K562 (cell line): ENCODE measurements around the gene ARHGAP42. TPM values are rescaled to one million over a fixed set of nuclear protein-coding genes. Genes with fewer than 3 reads are reported as not detected.

Experiments used
- CREB1 ChIP-seq, 2 experiments: sonication (generic) in 1 of 2; formaldehyde crosslinking in 1 of 2; IDR thresholded peaks; 2 replicates each; pipeline versions ENCODE4 v1.6.1 to v1.8.0; 2012 to 2022; ENCODE audit warnings: inconsistent platforms in 1 of 2, mild to moderate bottlenecking in 1 of 2, missing genetic modification reagents in 1 of 2, moderate library complexity in 1 of 2
- ETV1 ChIP-seq: fragments of 450-650 bp; conservative IDR thresholded peaks from 2 replicates; pipeline ENCODE4 v1.6.1; 2016; ENCODE audit warnings: missing genetic modification characterization, control low read depth, low read depth, missing compliant biosample characterization
- HDAC8 ChIP-seq: fragments of 450-650 bp; IDR thresholded peaks from 2 replicates; pipeline ENCODE4 v1.6.1; 2016; ENCODE audit warnings: mild to moderate bottlenecking, missing genetic modification characterization, moderate library complexity, missing compliant biosample characterization
- NR1H2 ChIP-seq: sonication (generic); formaldehyde crosslinking; IDR thresholded peaks from 2 replicates; pipeline ENCODE4 v1.4.0; 2020; ENCODE audit warnings: mild to moderate bottlenecking, missing genetic modification reagents
- NR2C2 ChIP-seq, 2 experiments: fragments of 200-800 bp in 1 of 2; sonication (Bioruptor generic) in 1 of 2; sonication (generic) in 1 of 2; formaldehyde crosslinking in 1 of 2; IDR thresholded peaks; 2 replicates each; pipeline versions ENCODE4 v1.6.1 to v1.8.0; 2016 to 2022; ENCODE audit warnings: mild to moderate bottlenecking in 1 of 2, missing compliant biosample characterization in 1 of 2, missing genetic modification characterization in 1 of 2, missing genetic modification reagents in 1 of 2
- RB1 ChIP-seq: fragments of 450-650 bp; IDR thresholded peaks from 2 replicates; pipeline ENCODE4 v1.6.1; 2017; ENCODE audit warnings: low read depth, mild to moderate bottlenecking
- SIN3A ChIP-seq, 2 experiments: fragments of 150-350 bp in 1 of 2; IDR thresholded peaks; 2 replicates each; pipeline ENCODE4 v1.6.1; 2011 to 2016; ENCODE audit warnings: borderline replicate concordance in 2 of 2, low read depth in 2 of 2, low read length in 2 of 2, mild to moderate bottlenecking in 2 of 2, moderate library complexity in 2 of 2; ENCODE audit not compliant: control insufficient read depth in 1 of 2
- SMC3 ChIP-seq: conservative IDR thresholded peaks from 2 replicates; pipeline ENCODE4 v1.6.1; 2011; ENCODE audit warnings: low read depth, low read length, improper control_type of control experiment; ENCODE audit not compliant: insufficient read depth
- XRCC5 ChIP-seq: fragments of 200-400 bp; formaldehyde crosslinking; IDR thresholded peaks from 2 replicates; pipeline ENCODE4 v1.6.1; 2017; ENCODE audit warnings: low read depth, mild to moderate bottlenecking, low read length
- ZNF224 ChIP-seq: sonication (generic); formaldehyde crosslinking; IDR thresholded peaks from 2 replicates; pipeline ENCODE4 v1.8.0; 2022; ENCODE audit warnings: mild to moderate bottlenecking, missing genetic modification reagents
- ZNF274 ChIP-seq: IDR thresholded peaks from 2 replicates; pipeline ENCODE4 v1.6.1; 2011; ENCODE audit warnings: low read depth, mild to moderate bottlenecking, low read length, moderate library complexity, borderline replicate concordance
- ZNF583 ChIP-seq: fragments of 250-450 bp; sonication (Bioruptor Pico); IDR thresholded peaks from 2 replicates; pipeline ENCODE4 v1.4.0; 2020
- ZNF668 ChIP-seq: fragments of 250-450 bp; sonication (Bioruptor Pico); IDR thresholded peaks from 2 replicates; pipeline ENCODE4 v1.8.0; 2022; ENCODE audit warnings: mild to moderate bottlenecking, inconsistent platforms
- ZNF76 ChIP-seq: fragments of 250-450 bp; sonication (Bioruptor Pico); IDR thresholded peaks from 2 replicates; pipeline ENCODE4 v1.4.0; 2020; ENCODE audit warnings: mild to moderate bottlenecking, moderate library complexity, borderline replicate concordance
- polyA plus RNA-seq, 8 experiments: library from polyadenylated mRNA; depleted of rRNA in 4 of 8; stranded (reverse) in 5 of 8; unstranded in 3 of 8; fragments of >200 nt; fragmentation: Nextera tagmentation in 2 of 8; fragmentation: Illumina TruSeq in 1 of 8; extraction: Ambion mirVana in 2 of 8; extraction: Trizol in 1 of 8; gene quantifications; 2 replicates each; pipeline versions ENCODE4 v1.2.1 to v1.2.3, GENCODE V29; 2011 to 2014; ENCODE audit warnings: inconsistent platforms in 1 of 8, missing spikeins in 1 of 8
- total RNA-seq, 7 experiments: library from RNA; depleted of rRNA in 6 of 7; stranded (reverse); fragments of >200 nt in 6 of 7; fragmentation: Illumina TruSeq in 2 of 7; extraction: Trizol in 2 of 7; gene quantifications; 2 replicates each; pipeline versions ENCODE4 v1.2.1 to v1.2.3, GENCODE V29; 2011 to 2021; ENCODE audit warnings: low replicate concordance in 1 of 7
- TF ChIP-seq, protein P1 (sequence below), 2 experiments: fragments of 450-650 bp; formaldehyde crosslinking in 1 of 2; IDR thresholded peaks; 2 replicates each; pipeline versions ENCODE4 v1.4.0 to v1.6.1; 2014 to 2020; ENCODE audit warnings: mild to moderate bottlenecking in 2 of 2, borderline replicate concordance in 1 of 2, low read depth in 1 of 2
- TF ChIP-seq, protein P2 (sequence below), 2 experiments: fragments of 250-450 bp in 1 of 2; fragments of 450-650 bp in 1 of 2; sonication (Bioruptor Pico) in 1 of 2; IDR thresholded peaks; 2 replicates each; pipeline versions ENCODE4 v1.6.1 to v1.8.0; 2016 to 2021; ENCODE audit warnings: mild to moderate bottlenecking in 2 of 2, moderate library complexity in 2 of 2, missing compliant biosample characterization in 1 of 2, missing genetic modification characterization in 1 of 2
- TF ChIP-seq, protein P3 (sequence below): fragments of 450-650 bp; formaldehyde crosslinking; IDR thresholded peaks from 2 replicates; pipeline ENCODE4 v1.4.0; 2020; ENCODE audit warnings: mild to moderate bottlenecking, moderate library complexity

ARHGAP42 gene
- total and polyA plus RNA-seq, 9 of the 15 experiments (the other 6 are each of a cell fraction or from before 2014, with no cell fraction given): 0.95 to 6.1 (median 2.4) TPM

DNA sequence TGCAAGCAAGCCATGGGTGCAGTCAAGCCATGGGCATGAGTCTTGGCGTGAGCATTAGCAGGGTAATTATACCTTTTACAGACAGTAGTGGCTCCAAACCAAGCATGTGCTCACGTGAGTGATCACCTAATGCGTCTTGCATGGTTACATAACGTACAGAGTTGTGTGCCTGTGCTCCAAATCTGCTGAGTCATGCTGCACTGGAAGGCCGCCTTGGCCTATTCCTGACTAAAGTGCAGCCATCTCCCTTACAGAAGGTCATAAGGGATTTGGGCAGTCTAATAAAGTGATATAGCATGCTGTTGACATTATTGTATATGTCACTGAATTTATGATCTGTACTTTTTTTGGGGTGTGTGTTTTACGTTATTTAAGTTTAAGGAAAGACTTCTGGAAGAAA lies 102.4 kb downstream of the ARHGAP42 start (continued):
- TF ChIP-seq ZNF583 (CRISPR knock-in tag) (peak; percentile 76; the same call in 1 of the 2 replicates), ZNF76 (CRISPR knock-in tag) (peak; percentile 68; the same call in 1 of the 2 replicates), NR1H2 (no peak), NR2C2 (CRISPR knock-in tag; IDR thresholded peaks at IDR 0.05) (no peak), NR2C2 (tag; IDR thresholded peaks at IDR 0.05) (peak; percentile 51), CREB1 (IDR thresholded peaks at IDR 0.05) (no peak), CREB1 (CRISPR knock-in tag; IDR thresholded peaks at IDR 0.05) (no peak), SMC3 (no peak), SIN3A (IDR thresholded peaks at IDR 0.05; ENCODE audit: borderline replicate concordance in 2 of 2, control insufficient read depth in 1 of 2, low read depth in 2 of 2, low read length in 2 of 2) (no peak), RB1 (no peak), XRCC5 (no peak), ZNF668 (CRISPR knock-in tag) (0 out of 2 replicates have a peak, but pooled peaks have one; percentile 45), HDAC8 (tag) (peak; percentile 79; the same call in 1 of the 2 replicates), ZNF274 (no peak), ZNF224 (no peak), ETV1 (tag) (peak; percentile 42; the same call in 1 of the 2 replicates)
- TF ChIP-seq, protein P1, sequence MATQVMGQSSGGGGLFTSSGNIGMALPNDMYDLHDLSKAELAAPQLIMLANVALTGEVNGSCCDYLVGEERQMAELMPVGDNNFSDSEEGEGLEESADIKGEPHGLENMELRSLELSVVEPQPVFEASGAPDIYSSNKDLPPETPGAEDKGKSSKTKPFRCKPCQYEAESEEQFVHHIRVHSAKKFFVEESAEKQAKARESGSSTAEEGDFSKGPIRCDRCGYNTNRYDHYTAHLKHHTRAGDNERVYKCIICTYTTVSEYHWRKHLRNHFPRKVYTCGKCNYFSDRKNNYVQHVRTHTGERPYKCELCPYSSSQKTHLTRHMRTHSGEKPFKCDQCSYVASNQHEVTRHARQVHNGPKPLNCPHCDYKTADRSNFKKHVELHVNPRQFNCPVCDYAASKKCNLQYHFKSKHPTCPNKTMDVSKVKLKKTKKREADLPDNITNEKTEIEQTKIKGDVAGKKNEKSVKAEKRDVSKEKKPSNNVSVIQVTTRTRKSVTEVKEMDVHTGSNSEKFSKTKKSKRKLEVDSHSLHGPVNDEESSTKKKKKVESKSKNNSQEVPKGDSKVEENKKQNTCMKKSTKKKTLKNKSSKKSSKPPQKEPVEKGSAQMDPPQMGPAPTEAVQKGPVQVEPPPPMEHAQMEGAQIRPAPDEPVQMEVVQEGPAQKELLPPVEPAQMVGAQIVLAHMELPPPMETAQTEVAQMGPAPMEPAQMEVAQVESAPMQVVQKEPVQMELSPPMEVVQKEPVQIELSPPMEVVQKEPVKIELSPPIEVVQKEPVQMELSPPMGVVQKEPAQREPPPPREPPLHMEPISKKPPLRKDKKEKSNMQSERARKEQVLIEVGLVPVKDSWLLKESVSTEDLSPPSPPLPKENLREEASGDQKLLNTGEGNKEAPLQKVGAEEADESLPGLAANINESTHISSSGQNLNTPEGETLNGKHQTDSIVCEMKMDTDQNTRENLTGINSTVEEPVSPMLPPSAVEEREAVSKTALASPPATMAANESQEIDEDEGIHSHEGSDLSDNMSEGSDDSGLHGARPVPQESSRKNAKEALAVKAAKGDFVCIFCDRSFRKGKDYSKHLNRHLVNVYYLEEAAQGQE (IDR thresholded peaks at IDR 0.05; ENCODE audit: borderline replicate concordance): no peak
- TF ChIP-seq, protein P1 (CRISPR knock-in tag; IDR thresholded peaks at IDR 0.05; ENCODE audit: low read depth): no peak
- TF ChIP-seq, protein P2, sequence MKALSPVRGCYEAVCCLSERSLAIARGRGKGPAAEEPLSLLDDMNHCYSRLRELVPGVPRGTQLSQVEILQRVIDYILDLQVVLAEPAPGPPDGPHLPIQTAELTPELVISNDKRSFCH (CRISPR knock-in tag; IDR thresholded peaks at IDR 0.05): 0 out of 2 replicates have a peak, but pooled peaks have one; percentile 60
- TF ChIP-seq, protein P2 (tag; IDR thresholded peaks at IDR 0.05): no peak; the same call in none of the 2 replicates
- TF ChIP-seq, protein P3, sequence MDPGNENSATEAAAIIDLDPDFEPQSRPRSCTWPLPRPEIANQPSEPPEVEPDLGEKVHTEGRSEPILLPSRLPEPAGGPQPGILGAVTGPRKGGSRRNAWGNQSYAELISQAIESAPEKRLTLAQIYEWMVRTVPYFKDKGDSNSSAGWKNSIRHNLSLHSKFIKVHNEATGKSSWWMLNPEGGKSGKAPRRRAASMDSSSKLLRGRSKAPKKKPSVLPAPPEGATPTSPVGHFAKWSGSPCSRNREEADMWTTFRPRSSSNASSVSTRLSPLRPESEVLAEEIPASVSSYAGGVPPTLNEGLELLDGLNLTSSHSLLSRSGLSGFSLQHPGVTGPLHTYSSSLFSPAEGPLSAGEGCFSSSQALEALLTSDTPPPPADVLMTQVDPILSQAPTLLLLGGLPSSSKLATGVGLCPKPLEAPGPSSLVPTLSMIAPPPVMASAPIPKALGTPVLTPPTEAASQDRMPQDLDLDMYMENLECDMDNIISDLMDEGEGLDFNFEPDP: no peak
